ENCODE data around the gene MYOM3. TPM values are rescaled to one million over a fixed set of nuclear protein-coding genes. Genes with fewer than 3 reads are reported as not detected.

MYOM3 gene
- polyA plus RNA-seq, 1 donor (not counting 4 experiments of a cell fraction or from before 2014, with no cell fraction given) = 0.49 TPM

DNA sequence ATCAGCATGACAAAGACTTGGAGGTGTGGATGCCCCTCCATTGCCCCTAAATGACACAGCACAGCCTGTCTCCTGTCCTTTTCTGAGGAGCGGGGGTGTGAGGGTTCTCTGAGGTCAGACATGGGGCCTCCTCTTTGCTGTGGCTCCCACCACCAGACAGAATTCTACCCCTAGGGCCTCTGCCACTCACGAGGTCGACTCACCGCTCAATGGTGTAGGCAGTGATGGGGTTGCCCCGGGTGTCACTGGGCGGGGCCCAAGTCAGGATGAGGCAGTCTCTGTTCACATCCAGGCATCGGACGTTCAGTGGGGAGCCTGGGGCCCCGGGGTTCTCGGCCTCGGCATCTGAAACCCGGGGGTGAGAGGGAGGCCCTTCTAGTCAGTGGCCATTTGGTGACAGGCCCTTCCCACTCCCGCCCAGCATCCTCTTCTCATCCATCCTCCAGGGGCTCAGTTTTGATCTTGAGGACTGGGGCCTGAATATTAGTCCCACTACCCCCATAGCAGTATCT lies 19.9 kb downstream of the MYOM3 start:
- H3K4me1 ChIP-seq (ENCODE audit: control insufficient read depth, extremely low read depth, insufficient read depth, low read length) = peaks cover 6% of the 10 kb centered on the region
- dilution Hi-C loops (cut with MboI; ENCODE audit: extremely low pct_ligation_motif_present, low sequenced_read_pairs) = no loop called here
- DNase-seq (ENCODE audit: low read depth, low spot score) (no peak), FAIRE-seq (no peak)
- no peaks in the 10 kb centered on the region for H3K9me1 ChIP-seq (ENCODE audit: control insufficient read depth, extremely low read depth, insufficient read depth, low read length)
- TF ChIP-seq CTCF (optimal IDR thresholded peaks at IDR 0.05 in 1 of 3, IDR thresholded peaks at IDR 0.05 in 1 of 3, conservative IDR thresholded peaks at IDR 0.05 in 1 of 3; ENCODE audit: extremely low read depth in 1 of 3, insufficient read depth in 2 of 3, low read length in 3 of 3) (no peak), EZH2 (IDR thresholded peaks at IDR 0.05; ENCODE audit: low read length) (no peak)
- H3K36me3 ChIP-seq (ENCODE audit: control insufficient read depth in 2 of 2, extremely low read depth in 1 of 2, insufficient read depth in 2 of 2, low read length in 2 of 2) = no peaks in the 10 kb centered on the region
- no peak overlapping the region for H3K27ac ChIP-seq (ENCODE audit: control insufficient read depth, insufficient read depth, low read length)
- H3K4me2 ChIP-seq (ENCODE audit: control insufficient read depth, extremely low read depth, insufficient read depth, low read depth, low read length) = no peak overlapping the region
- no peak overlapping the region for H3K9ac ChIP-seq (ENCODE audit: control insufficient read depth, extremely low read depth, insufficient read depth, low read length)
- H2AFZ ChIP-seq (ENCODE audit: control insufficient read depth, low read length) = no peak overlapping the region
- peaks cover 11% of the 10 kb centered on the region for H3K27me3 ChIP-seq (ENCODE audit: control insufficient read depth, extremely low read depth, insufficient read depth, low read length)
- H3K4me3 ChIP-seq (ENCODE audit: control insufficient read depth in 2 of 3, extremely low read depth in 1 of 3, insufficient read depth in 2 of 3, low read depth in 1 of 3, low read length in 3 of 3) = no peak overlapping the region
- no peaks in the 10 kb centered on the region for H3K79me2 ChIP-seq (ENCODE audit: control insufficient read depth, insufficient read depth, low read length)
- H3K9me3 ChIP-seq (ENCODE audit: control insufficient read depth, low read depth, low read length) = no peaks in the 10 kb centered on the region
- H4K20me1 ChIP-seq (ENCODE audit: control insufficient read depth, extremely low read depth, insufficient read depth, low read length) = no peaks in the 10 kb centered on the region

DNA sequence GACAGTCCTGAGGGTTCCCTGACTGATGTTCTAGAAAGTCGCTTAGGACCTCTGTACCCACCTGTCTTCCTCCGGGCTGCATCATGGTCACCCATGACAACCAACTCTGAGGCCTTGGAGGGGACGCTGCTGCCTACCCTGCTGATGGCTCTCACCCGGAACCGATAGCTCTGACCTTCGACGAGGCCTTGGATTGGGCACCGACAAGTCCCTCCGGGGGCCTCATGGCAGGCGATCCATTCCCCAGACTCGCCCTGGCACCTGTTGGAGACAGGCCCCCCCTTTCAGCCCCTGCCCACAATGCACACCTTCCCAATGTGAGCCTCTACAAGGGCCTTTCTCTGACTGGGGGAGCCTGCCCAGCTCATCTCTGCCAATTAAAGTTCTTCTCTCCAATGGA lies 21.2 kb downstream of the MYOM3 start:
- dilution Hi-C loops (cut with MboI; ENCODE audit: extremely low pct_ligation_motif_present, low sequenced_read_pairs) = no loop called here
- no peak overlapping the region for H3K9ac ChIP-seq (ENCODE audit: control insufficient read depth, extremely low read depth, insufficient read depth, low read length)
- FAIRE-seq (no peak), DNase-seq (ENCODE audit: low read depth, low spot score) (no peak)
- H3K36me3 ChIP-seq (ENCODE audit: control insufficient read depth in 2 of 2, extremely low read depth in 1 of 2, insufficient read depth in 2 of 2, low read length in 2 of 2) = no peaks in the 10 kb centered on the region
- H3K4me2 ChIP-seq (ENCODE audit: control insufficient read depth, extremely low read depth, insufficient read depth, low read depth, low read length) = no peak overlapping the region
- no peaks in the 10 kb centered on the region for H3K9me3 ChIP-seq (ENCODE audit: control insufficient read depth, low read depth, low read length)
- H3K79me2 ChIP-seq (ENCODE audit: control insufficient read depth, insufficient read depth, low read length) = no peaks in the 10 kb centered on the region
- H2AFZ ChIP-seq (ENCODE audit: control insufficient read depth, low read length) = no peak overlapping the region
- no peak for TF ChIP-seq EZH2 (IDR thresholded peaks at IDR 0.05; ENCODE audit: low read length)
- H3K9me1 ChIP-seq (ENCODE audit: control insufficient read depth, extremely low read depth, insufficient read depth, low read length) = no peaks in the 10 kb centered on the region
- peaks cover 14% of the 10 kb centered on the region for H3K27me3 ChIP-seq (ENCODE audit: control insufficient read depth, extremely low read depth, insufficient read depth, low read length)
- H4K20me1 ChIP-seq (ENCODE audit: control insufficient read depth, extremely low read depth, insufficient read depth, low read length) = no peaks in the 10 kb centered on the region
- no peak overlapping the region for H3K27ac ChIP-seq (ENCODE audit: control insufficient read depth, insufficient read depth, low read length)
- peaks cover 6% of the 10 kb centered on the region for H3K4me1 ChIP-seq (ENCODE audit: control insufficient read depth, extremely low read depth, insufficient read depth, low read length)
- no peak overlapping the region for H3K4me3 ChIP-seq (ENCODE audit: control insufficient read depth in 2 of 3, extremely low read depth in 1 of 3, insufficient read depth in 2 of 3, low read depth in 1 of 3, low read length in 3 of 3)
